ENCODE results near the gene SPTLC2.

GRCh38 chr14:77549451-77549850 lies 67.0 kb downstream of the SPTLC2 start:
- no peak for TF ChIP-seq TAF1 (IDR thresholded peaks at IDR 0.05; ENCODE audit: low read depth)
- no peak for TF ChIP-seq MAX (IDR thresholded peaks at IDR 0.05)
- TF ChIP-seq YY1 (IDR thresholded peaks at IDR 0.05; ENCODE audit: low read depth), result no peak
- TF ChIP-seq CEBPB (IDR thresholded peaks at IDR 0.05), result no peak
